Activated CD8-positive, alpha-beta memory T cell treated with anti-CD3 and anti-CD28 coated beads for 24 hours (primary cell): Measurements from ENCODE around the gene OR1S2.
"Not testable (repeated sequence)": the region's sequence is repeated elsewhere in the genome, so short reads cannot be mapped to it uniquely, and the experiment has no call there.

ENCODE experiments used
- DNase-seq: peaks from one replicate; pipeline ENCODE4 v3.0.0-alpha.2; 2020

OR1S2 gene, protein sequence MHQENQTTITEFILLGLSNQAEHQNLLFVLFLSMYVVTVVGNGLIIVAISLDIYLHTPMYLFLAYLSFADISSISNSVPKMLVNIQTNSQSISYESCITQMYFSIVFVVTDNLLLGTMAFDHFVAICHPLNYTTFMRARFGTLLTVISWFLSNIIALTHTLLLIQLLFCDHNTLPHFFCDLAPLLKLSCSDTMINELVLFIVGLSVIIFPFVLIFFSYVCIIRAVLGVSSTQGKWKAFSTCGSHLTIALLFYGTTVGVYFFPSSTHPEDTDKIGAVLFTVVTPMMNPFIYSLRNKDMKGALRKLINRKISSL

DNA sequence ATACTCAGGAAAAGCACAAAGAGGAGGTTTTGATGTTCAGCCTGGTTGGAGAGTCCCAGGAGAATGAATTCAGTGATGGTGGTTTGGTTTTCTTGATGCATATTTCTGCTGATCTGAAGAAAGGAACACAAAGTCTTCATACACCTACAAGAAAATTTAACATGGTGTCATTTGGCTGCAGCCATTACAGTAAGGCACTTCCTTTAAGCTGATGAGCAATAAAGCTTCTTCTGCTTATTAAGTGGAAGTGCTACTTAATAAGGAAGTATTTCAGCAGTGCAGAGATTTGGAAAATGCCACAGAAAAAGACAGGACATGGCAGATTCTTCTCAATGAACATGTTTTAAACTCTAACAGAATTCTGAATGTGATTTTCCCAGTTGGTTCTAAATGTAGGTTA lies at the start of gene OR1S2:
OR1S2 (minus strand) TSS at position 101 of the 400 bp plus-strand sequence; CDS start at position 101, 0 bp downstream.
- no peak for DNase-seq

DNA sequence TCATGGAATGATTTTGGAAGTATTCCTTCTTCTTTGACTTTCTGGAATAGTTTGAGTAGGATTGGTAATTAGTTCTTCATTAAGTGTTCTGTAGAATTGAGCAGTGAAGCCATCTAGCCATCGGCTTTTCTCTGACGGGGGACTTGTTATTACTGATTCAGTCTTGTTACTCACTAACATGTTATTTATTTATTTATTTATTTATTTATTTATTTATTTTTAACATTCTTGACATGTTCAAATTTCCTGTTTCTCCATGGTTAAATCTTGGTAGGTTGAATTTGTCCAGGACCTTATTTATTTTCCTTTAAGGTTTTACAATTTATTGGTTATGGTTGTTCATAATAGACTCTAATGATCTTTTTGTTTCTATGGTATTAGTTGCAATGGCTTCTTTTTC lies 40.0 kb upstream of the OR1S2 start:
- no peak for DNase-seq

DNA sequence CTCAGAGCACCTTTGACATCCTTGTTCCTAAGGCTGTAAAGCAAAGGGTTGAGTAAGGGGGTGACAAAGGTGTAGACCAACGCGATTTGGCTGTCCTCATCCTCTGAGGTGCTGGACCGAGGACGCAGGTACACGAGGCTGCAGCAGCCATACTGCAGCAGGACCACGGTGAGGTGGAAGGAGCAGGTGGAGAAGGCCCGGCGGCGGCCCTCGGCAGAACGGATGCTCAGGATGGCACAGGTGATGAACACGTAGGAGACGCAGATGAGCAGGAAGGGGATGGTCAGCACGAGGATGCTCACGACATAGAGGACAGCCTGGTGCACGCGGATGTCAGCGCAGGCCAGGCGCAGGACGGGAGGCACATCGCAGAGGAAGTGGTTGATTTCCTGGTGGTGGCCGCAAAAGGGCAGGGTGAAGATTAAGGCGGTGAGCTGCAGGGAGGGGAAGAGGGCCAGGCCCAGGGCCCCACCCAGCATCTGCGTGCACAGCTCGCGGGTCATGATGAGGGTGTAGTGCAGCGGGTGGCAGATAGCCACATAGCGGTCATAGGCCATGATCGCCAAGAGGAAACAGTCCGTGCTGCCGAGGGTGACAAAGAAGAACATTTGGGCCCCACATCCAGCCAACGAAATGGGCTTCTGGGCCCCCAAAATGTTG lies 24.1 kb upstream of the OR1S2 start:
- no peak for DNase-seq

DNA sequence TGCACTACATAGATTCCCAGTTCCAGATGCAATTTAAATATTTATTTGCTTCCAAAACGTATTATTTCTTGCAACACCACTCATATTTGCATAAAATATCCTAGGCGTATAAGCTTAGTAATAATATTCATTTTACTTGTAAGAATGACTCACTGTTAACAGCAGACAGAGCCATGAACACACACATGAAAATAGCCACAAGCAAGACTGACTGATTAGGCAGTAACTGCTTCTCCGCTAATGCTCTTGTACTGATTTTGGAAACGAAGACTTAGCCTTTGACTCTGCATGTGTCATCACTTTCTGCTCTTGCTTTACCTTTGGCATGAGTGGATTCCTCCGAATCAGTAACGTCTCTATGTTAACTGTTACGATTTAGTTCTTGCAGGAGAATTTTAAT lies 18.8 kb upstream of the OR1S2 start:
- no peak for DNase-seq

DNA sequence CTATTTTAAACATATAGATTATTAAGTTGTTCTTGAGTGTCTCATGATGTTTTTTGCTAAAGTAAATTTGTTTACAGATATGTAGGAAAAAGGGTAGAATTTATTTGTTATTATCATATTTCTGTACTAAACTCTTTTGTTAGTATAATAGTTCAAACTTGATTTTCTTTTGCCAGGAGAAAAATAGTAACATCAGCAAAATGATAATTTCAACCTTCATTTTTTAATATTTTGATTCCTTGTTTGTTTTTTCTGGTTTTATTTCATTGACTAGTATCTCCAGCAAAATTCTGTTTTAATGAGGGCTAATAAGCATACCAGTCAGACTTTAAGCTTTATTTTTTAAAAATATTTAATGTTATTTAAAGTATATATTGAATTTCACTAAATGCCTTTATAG lies 12.5 kb upstream of the OR1S2 start:
- DNase-seq = no peak

DNA sequence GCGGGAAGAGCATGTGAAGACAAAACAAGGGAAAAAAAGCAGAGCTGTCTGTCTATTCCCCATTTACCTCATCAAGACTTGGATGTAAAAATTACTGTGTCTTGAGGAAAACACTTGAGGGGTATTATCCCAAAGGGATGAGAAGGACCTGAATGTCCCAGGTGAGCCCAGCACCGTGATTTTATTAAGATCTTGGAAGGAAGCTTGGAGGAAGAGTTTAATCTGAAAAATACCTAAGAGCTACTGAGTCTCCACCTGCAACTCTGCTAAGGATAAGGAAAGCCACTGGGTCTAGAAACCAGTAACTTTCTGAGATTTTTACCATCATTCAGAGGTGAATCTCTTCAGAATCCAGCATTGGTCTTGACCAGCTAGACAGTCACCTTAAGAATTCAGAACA lies 8.5 kb upstream of the OR1S2 start, which contains the start of gene OR1S1:
OR1S1 (plus strand) TSS at position 301 of the 400 bp plus-strand sequence.
- not testable (repeated sequence) for DNase-seq

DNA sequence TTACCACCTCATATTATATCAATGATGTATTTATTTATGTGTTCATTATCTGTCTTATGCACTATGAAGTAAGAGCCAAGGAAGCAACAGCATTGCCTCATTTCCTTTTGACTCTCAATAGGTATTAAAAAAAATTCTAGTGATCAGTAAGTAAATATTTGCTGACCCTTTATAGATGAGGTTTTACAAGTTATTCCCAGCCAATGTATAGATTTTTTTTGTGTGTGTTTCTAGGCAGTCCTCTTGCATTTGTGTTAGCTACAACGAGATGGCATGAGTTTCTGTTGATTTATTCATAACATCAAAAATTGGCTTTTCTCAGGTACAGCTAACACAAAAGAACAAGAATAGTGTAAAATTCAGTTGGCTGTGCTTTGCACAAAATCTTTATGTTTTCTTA lies 4.7 kb downstream of the OR1S2 start:
- DNase-seq = no peak

DNA sequence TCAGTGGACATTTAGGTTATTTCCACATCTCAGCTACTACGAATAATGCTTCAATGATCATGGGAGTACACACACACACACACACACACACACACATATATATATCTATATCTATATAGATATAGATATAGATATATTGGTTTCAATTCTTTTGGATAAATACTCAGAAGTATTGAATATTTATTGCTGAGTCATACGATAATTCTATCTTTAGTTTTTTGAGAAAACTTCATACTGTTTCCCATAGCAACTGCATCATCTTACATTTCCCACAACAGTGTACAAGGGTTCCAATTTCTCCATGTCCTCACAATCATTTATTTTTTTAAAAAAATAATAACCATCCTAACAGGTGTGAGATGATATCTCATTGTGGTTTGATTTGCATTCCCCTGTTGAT lies 8.0 kb downstream of the OR1S2 start:
- no peak for DNase-seq

DNA sequence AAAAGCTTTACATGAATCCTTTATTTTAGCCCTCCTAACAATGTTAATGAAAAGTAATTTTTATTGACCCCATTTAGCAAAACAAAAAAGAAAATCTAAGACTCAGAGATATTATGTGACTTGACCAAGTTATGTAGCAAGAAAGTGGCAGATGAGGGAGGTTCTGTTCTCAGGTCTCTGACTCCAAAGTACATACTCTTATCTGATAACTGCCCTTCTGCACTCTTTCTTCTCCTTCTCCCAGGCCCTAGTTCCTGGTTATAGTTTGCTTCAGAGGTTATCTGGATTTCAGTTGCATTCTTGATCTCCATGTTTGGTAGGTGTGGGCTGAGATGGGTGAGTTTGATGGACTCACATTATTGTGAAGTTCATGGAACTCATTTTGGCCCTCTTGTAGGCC lies 10.6 kb downstream of the OR1S2 start:
- no peak for DNase-seq

DNA sequence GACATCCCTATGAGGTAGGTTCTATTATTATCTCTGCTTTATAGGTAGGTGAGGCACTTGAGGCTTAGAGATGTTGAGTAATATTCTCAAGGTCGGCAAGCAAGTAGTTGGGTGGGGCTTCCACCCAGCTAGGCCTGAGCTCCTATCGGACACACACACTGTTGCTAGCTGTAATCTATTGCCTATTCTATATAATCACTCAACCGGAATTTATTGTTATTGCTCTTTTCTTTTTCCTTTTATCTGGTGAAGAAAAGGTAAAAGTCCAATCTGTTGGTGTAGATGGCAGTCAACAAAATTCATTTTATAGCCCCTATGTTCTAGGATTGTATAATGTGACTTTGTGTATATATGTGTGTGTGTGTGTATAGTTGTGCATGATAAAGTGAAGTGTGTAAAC lies 11.7 kb downstream of the OR1S2 start:
- DNase-seq = no peak

DNA sequence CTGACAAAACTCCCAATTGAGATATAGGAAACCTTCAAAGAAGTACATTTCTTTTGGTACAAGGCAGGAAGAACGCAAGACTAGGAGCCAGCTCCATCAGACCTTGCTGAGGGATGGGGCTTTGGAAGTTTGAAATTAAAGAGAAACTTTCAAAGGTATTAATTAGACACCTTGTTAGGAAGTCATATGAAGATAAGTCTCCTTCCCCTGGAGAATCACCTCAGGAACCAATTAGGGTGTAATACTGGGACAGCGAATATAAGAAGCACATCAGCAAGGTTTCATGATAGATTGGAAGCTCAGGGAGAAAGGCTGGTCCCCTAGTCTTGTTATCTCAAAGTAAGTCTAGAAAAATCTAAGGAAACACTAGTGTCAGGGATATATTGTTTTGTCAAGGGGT lies 15.2 kb downstream of the OR1S2 start, which contains the start of gene OR9Q2:
OR9Q2 (plus strand) TSS at position 301 of the 400 bp plus-strand sequence. CDS start 1,421 bp downstream, outside the sequence.
- no peak for DNase-seq

DNA sequence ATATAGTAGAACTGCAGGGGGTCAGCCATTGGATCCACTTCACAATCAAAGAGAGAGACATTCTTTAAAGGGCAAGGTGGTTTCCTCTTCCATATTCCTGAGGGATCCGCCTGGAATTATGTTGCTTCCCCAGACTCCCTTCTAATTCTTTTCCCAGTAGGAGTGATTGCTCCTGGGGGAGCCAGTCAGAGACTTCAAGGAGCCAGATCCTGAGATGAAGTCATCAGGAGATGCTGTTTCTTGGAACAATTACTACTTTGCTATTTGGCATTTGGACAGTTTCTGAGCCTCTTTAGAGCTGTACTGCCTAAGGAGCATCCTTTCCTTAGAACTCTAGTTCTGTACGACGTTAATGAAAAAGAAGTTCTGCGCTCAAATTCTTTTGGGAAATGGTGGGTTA lies 17.0 kb downstream of the OR1S2 start:
- no peak for DNase-seq

DNA sequence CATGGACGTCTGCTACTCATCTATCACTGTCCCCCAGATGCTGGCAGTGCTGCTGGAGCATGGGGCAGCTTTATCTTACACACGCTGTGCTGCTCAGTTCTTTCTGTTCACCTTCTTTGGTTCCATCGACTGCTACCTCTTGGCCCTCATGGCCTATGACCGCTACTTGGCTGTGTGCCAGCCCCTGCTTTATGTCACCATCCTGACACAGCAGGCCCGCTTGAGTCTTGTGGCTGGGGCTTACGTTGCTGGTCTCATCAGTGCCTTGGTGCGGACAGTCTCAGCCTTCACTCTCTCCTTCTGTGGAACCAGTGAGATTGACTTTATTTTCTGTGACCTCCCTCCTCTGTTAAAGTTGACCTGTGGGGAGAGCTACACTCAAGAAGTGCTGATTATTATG lies 24.3 kb downstream of the OR1S2 start:
- DNase-seq = no peak

DNA sequence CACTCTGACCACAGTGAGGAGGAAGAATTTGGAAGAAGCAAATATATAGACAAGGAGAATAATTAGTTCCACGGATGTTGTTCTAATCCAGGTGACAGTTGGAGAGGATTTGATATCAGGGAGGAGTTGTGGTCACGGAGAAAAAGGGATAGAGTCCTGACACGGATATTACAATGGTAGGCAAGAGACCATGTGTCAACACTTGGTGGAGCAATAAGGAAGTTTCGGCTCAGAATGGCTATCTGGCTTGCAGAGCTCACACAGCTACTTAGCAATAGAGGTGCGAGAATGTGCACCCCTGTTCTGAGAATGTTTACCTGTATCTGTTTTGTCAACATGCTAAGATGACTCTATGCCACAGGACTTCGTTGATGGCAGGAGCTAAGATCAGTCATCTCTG lies 25.5 kb downstream of the OR1S2 start:
- DNase-seq = no peak

DNA sequence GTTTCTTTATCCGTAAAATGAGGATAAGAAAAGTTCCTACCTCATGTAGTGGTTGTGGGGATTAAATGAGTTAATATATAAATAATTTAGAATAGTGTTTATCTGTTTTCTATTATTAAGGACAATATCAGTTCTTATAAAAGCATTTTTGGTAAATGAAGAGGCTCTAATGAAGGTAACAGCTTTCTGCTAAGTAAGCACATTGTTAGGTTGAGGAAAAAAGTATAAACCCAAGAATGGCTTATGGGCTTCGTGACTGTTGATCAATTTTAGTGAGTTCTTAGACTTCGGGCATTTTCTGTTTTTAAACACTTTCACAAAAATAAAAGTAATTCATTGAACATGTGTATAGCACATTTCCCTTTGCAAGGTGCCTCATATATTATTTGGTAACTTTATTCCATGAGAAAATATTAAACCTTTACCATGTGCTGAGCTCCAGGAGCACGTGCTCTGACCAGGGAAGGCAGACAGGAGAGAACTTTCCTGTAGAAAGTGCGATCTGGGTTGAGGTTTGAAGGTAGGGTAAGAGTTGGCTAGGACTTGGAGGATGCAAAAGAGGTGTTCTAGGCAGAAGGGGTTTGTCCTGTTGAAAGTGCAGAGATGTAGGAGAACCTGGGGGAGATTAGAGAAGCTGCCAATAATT lies 26.4 kb downstream of the OR1S2 start:
- no peak for DNase-seq

DNA sequence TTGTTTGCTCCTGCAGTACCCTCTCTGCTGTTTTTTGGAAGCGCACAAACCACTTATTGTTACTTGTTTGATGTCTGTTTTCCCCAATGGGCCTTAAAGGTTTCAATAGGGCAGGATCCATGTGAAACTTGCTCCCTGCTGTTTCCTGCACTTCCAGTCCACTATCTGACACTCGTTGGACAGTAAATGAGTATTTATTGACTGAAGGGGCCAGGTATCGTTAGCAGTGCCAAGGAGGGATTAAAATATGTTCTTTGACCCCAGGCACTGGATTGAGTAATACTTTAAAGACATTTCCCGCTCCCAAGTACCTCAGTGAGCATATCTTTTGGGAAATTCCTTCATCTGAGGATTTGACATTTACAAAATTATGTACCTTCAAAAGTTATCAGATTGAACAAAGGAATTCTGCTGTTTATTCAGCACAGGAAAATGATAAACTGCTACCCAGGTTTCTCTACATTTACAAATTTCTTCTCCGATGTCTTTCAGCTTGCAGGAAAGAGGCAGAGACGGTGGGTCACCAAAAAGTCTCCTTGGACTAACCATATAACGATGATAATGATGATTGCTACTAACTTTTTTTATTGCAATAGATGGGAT lies 38.3 kb downstream of the OR1S2 start:
- DNase-seq = no peak

DNA sequence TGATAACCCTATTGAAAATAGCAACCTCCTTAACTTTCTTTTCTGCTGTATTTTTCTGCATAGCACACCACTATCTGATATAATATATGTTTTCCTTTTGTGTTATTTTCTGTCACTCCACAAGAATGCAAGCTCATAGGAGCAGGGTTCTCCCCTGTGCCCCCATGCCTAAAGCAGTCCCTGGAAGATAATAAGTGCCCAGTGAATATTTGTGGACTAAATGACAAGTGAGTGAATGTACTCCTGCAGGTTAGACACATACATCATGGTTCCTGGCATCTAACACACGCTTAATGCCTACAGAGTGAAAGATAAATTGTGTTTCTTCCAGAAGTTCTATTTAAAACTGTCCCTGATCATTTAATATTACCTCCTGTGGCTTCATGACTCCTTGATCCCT lies 39.0 kb downstream of the OR1S2 start:
- DNase-seq = no peak

DNA sequence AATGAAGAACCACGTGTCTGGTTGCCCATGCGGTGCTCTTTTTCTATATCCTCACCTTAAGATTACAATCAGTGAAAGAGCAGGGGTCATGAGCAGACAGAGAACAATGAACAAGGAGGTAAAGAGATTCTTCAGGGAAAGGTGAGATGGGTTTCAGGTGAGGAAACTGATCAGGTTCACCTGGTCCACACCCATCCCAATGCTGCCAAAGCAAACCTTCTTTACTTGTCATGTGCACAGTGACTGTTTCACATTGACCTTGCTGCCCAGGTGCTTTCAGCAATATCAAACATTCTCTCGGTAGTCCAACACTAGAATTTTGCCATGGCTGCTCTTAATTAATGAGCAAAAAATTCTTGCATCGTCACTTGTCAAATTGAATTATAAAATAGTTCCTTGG lies 39.6 kb downstream of the OR1S2 start:
- no peak for DNase-seq
